ENCODE data around the gene ASXL1.
A peak's percentile ranks its signal among the peaks of the same experiment; 100 is the strongest.
"Not testable (repeated sequence)": the region's sequence is repeated elsewhere in the genome, so short reads cannot be mapped to it uniquely, and the experiment has no call there.

ASXL1 gene

DNA sequence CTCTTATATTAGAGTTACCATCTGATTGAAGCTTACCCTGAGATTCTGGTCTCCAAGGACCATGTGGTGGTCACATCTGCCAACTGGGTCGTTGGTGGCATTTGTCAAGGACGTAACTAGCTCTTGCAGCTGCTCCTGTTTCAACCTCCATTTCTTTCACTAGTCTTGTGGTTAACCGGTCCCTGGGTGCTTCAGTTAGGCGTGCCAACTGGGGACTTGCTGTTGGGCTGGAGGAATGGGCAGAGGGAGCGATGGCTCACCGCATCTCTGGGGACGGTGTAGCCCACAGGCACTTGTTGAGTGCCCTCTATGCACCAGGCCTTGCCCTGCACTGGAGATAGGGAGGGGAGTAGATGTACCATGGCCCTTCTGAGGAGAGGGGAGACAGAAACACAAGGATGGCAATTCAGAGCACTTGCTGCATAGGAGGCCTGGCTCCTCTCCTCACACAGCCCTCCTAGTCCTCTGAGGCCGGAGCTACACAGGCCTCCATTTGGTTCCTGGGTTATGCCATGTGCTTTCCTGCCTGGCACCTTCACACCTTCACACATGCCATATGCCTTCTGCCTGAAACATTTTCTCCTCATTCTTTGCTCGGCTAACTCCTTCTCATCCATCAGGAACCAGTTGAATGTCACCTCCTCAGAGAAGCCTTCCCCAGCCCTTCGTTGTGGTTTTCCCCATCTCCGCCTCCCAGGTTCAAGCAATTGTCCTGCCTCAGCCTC is 20.0 kb upstream of the ASXL1 start:
- DNase-seq = no peak

DNA sequence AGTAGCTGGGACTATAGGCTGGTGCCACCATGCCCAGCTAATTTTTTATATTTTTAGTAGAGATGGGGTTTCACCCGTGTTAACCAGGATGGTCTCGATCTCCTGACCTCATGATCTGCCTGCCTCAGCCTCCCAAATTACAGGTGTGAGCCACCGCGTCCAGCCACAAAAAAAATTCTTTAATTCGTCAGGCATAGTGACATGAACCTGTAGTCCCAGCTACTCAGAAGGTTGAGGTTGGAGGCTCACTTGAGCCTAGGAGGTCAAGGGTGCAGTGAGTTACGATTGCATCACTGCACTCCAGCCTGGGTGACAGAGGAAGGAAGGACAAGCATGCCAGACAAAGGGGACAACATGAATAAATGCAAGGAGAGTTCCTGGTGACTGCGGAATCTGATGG is 19.5 kb upstream of the ASXL1 start:
- DNase-seq = no peak

DNA sequence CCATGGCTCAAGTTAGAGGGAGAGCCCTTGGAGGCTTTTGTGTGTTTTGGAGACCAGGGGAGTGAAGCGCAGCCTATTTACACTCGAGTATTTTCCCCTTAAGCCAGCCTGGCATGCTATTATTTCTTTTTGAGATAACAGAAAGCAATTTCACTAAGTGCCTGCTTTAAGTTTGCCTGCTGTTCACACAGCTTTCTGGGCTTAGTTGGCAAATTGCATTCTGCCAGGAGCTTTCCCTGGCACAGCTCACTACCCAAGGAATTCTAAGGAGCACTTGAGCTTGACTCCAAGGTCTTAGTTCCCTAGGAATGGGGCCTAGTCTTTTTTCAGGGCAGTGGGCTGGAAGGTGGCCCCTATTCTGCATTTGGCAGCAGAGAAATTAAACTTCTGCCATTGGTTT is 19.0 kb upstream of the ASXL1 start:
- no peak for DNase-seq

DNA sequence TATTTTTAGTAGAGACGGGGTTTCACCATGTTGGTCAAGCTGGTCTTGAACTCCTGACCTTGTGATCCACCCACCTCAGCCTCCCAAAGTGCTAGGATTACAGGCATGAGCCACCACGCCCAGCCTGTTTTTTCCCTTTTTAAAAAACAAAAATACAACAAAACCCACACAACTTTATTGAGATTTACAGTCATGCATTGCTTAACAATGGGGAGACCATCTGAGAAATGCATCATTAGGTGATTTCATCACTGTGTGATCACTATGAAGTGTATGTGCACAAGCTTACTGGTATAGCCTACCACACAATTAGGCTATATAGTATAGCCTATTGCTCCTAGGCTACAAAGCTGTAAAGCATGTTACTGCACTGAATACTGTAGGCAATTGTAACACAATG is 17.1 kb upstream of the ASXL1 start:
- DNase-seq = not testable (repeated sequence)

DNA sequence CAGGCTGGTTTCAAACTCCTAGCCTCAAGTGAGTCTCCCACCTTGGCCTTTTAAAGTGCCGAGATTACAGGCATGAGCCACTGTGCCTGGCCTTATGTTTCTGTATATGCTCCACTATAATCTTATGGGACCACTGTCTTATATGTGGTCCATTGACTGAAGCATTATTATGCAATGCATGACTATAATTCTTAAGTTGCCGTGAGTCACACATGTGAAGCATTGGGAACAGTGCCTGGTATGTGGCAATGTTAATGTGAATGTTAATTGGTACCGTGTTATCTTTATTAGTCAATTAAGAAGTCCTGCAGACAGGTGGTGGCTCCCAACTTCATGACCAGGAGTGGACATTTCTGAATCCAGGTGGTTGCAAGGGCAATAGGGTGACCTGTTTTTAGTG is 14.7 kb upstream of the ASXL1 start:
- DNase-seq = no peak

DNA sequence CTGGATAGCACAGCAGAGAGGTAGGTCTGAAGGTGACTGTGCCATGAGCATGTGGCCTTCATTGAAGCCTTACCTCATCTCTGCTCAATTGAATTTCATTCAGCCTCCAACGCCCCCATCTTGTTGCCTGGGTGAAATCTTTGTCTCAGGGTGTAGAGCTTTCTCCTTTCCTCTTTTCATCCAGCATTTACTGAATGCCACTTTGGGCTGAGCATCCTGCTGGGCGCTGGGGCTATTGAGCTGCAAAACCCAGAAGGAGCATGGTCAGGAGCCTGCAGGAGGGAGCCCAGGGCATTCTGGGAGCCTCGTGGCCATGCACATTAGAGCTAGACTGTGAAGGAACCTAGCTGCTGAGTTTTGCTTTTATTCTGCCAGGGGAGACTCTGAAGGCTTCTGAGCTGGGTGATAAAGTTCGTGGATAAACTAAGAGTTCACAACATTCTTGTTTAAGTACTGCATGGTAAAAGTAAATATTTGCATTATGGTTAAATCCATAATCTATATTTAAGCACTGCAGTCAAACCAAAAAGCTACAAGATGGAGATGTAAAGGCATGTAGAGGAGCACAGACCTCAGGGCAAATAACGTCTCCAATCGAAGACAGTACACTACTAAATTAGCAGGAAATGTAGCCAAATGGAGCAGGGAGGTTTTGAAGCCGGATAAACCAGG is 13.2 kb upstream of the ASXL1 start:
- DNase-seq = no peak

DNA sequence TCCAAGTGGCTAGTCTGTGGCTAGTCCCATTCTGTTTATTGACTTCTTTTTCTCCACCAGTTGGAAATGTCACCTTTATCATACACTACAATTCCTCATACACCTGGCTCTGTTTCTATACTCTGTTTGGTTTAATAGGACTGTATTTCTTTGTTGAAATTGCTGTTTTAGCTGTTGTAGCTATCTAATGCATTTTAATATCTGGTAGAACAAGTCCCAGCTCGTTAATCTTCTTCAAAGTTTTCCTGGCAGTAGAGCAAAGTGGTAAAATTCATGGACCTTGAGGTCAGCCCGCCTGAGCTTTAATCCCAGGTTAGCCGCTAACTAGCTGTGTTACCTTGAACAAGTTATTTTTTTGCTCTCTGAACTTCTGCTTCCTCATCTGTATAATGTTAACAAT is 9.9 kb upstream of the ASXL1 start:
- no peak for DNase-seq

DNA sequence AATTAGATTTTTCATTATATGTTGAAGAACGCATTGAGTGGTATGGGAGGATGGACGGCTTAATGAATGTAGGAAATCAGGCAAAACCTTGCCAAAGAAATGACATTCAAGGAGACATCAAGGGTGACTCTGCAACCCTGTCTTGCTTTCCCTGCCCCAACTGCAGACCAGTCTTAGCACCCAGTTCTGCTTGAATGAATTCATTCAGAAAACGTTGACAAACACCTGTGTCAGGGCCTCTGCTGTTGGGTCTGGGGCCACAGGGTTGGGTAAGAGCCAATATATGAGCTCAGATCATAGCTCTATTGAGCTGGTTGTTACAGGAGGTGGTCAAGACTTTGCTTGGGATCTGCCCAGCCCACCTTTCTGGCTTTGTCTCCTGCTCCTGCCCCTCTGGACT is 7.7 kb upstream of the ASXL1 start:
- DNase-seq = no peak

DNA sequence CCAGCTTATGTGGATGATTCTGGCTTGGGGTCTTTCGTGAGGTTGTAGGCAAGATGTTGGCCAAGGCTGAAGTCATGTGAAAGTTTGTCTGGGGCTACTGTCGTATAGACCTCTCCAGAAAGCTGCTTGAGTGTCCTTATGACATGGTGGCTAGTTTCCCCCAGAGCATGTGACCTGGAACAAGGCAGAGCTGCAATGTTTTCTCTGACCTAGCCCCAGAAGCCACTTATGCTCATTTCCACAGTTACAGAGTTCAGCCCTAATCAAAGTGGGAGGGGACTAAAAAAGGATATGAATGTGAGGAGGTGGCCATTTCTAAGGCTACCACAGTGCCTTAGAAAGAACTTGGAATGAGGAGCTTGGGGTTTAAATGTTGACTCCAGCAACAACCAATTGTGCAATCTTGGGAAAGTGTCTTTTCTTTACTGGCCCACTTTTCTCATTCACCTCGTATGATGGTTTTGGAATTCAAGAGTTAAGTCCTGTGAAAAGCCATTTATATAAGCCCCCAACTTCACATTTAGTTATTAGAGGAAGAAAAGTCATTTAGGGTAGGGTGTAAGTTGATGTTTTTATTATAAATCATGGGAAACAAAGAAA is 5.9 kb upstream of the ASXL1 start:
- no peak for DNase-seq

DNA sequence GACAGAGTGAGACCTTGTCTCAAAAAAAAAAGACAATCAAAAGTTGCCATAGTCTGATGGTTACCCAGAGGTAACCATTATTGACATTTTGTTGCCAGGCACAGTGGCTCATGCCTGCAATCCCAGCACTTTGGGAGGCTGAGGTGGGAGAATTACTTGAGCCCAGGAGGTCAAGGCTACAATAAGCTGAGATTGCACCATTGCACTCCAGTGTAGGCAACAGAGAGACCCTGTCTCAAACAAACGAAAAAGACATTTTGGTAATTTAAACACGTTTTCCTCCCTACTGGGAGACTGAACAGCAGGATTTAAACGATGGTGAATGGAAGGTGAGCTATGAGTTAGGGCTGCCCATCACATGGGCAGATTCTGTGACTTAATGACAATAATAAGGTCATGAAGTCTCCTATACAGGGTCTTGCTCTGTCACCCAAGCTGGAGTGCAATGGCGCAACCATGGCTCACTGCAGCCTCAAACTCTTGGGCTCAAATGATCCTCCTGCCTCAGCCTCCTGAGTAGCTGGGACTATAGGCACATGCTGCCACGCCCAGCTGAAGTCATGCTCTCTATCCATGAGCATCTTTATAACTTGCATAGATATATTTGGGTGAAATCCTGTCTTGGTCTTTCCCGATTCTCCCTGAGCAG is 4.2 kb upstream of the ASXL1 start:
- no peak for DNase-seq

DNA sequence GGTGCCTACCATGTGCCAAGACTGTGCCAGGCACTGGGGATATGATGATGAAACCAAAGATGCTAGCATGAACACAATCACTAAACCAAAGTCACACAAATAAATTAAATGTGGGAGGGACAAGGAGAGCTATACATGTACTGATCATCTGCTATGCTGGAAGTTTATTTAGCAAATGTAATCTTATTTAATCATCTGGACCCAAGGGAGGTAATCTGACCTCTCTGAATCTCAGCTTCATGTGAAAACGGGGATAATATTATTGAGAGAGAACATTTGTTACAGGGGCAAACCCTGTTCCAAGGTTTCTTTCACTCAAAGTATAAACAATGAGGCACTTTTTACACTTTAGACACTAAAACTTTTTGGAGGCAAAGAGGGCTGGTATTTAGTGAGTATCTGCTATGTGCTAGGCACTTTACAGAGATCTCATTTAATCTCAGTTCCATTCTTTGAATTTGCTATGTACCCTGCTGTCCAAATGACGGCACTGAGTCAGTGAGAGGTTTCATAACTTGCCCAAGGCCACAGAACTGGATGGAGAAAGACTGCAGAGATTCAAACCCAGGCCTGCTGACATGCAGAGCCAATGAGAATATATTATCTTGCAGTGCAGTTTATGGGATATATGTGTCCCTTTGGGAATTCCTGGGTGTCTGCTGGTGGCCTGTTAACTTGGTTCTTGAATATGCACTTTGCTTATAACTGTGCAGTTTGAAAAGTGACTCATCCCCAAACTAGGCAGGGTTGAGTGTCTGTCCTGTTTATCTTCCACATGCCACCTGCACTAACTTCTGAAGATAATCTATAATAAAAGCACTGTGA is 3.3 kb upstream of the ASXL1 start:
- DNase-seq = no peak

DNA sequence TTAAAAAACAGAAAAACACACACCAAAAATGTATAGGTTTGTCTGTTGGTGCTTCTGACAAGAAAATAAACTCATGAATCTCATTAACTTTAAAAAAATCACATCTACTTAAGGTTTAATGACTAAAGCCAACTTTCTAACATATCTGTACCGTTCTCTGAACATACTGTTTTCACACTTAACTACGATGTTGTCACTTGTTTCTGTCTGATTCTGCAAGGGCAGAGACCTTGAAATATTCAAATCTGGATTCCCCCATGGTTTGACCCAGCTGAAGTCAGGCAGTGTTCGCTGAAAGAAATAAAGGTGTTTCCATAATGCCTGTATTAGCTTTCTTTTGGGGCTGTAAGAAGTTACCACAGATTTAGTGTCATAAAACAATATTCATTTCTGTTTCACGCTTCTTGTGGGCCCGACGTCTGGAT is 2.7 kb upstream of the ASXL1 start:
- no peak for DNase-seq

DNA sequence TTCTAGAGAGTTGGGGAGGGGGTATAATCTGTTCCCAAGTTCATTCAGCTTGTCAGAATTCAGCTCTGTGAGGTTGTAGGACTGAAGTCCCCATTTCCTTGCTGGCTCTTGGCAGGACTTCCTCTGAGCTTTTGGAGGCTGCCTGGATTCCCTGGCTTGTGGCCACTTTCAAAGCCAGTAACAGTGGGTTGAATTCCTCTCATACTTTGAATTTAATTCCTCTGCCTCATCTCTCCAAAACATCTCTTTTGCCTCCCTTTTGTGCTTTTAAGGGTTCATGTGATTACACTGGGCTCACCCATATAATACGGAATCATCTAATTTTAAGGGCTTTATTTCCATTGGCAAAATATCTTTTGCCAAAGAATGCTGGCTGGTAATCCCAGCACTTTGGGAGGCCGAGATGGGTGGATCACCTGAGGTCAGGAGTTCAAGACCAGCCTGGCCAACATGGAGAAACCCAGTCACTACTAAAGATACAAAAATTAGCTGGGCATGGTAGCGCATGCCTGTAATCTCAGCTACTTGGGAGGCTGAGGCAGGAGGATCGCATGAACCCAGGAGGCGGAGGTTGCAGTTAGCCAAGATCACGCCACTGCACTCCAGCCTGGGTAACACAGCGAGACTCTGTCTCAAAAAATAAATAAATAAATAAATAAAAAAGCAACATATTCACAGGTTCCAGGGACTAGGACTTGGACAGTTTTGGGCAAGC is 2.1 kb upstream of the ASXL1 start:
- DNase-seq = not testable (repeated sequence)

DNA sequence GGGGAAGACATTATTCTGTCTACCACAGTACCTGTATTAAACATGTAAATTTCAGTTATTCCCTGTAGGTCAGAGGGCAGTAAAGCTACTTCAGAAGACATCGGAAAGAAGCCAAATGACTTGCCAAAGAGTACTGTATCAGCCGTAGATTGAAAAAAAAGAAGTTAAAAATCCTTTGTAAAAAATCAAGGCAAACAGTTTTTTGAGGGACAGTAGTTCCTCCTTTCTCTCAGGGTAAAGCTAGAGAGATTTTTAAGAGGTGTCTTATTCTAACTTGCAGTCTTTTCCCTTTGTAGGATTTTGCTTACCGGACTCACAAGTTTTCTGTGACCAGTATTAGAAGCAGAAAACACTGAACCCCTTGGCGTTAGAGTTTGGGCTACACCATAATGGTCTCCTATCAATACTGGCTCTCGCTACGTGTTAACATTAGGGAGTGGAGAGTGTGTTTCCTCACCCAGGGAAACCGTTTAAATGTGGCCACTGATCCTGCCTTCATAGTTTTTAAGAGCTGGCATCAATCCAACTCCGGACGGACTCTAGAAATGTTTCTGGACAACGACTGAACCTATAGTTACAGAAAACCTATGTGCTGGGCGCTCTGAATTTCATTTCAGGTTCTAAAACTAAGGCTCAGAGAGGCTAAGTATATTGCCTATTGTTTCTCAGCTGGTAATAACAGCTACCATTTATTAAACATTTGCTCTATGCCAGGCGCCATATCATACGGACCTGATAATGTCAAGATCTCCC is 1.3 kb upstream of the ASXL1 start:
- DNase-seq = peak; percentile 26

DNA sequence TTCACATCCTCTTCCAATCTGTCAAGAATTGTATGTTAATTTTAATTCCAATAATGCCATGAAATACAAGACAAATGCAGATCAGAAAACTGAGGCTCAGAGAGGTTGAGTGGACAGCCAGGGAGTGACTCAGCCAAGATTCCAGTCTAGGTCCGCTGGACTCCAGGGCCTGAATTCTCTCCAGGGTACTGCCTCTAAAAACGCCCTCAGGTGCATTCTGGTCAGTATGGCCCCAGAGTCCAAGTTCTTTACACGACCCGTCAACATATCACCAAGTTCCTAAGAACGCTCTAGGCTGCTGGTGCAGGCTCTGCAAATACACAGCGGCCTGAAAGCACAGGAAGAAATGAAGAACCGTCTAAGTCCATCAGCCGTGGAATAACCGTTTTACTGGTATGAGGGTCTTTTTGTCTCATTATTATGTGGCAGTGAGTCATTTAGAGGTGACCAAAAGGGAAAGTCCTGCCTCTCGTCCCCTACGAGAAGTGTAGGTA is 709 bp upstream of the ASXL1 start:
- no peak for DNase-seq

DNA sequence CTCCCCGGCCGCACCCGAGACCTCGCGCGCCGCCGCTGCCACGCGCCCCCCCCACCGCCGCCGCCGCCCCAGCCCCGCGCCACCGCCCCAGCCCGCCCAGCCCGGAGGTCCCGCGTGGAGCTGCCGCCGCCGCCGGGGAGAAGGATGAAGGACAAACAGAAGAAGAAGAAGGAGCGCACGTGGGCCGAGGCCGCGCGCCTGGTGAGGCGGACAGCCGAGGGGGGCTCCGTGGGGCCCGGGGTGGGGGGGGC is 426 bp downstream of the ASXL1 start:
- DNase-seq = no peak

DNA sequence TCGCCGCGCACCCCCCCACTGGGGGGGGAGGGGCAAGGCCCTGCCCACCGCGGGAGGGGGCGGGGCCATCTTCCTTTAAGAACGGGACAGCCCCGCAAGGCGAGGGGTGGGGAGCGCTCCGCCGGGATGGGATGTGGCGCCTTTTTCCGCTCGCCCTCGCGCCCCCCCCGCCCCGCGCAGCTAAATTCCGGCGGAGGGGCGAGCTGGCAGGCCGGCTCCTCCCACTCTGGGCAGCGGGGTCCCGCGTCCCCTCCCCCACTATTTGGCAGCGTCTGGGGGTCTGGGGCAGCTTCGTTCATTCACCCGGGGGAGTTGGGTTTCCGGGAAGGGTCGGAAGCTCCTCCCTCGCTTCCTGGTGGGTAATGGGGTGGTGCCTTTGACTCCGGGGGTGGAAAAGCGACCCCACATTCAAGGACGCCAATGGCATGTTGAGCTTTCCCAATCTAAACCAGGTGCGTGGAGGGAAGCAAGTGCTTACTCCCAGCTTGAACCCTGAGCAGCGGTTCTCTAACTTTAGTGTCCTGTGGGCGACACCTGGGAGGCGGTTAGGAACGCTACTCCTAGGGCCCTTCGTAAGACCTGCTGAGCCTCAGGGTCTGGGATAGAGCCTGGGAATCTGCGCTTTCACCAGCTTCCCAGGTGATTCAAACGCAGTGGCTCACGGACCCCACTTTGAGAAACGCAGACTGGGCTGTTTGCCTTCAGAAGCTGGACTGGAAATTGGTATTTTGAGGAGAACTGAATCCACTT is 927 bp downstream of the ASXL1 start:
- DNase-seq = peak; percentile 87

DNA sequence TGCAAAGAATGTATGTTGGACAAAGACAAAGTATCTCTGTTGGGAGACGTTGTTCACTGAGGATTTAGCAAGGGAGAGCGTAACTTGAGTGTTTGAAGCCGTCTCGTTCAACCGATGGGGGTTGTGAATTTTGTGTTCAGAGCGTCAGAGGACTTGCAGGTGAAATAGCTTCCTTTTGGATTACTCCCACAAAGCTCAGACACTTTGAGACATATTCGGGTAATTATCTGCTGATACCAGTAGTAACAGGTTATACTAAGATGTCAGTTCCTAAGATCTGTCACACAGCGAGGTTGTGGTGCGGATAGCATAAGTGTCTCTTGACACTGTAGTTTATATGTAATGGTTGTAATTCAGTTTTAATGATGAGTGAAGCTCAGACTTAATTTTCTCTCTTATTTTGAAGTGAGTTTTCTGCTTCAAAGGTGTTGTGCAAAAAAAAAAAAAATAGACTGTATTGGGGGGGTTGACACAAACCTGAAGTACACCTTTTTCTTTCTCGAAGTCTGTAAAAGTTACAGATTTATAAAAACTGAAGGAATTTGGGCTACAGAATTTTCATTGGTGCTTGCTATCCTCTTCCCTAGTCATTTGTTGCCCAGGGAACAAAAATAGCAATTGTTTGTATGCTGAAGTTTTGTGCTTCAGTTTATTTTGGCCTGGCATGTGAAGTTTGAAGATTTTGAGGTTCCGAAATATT is 1.7 kb downstream of the ASXL1 start:
- DNase-seq = no peak

DNA sequence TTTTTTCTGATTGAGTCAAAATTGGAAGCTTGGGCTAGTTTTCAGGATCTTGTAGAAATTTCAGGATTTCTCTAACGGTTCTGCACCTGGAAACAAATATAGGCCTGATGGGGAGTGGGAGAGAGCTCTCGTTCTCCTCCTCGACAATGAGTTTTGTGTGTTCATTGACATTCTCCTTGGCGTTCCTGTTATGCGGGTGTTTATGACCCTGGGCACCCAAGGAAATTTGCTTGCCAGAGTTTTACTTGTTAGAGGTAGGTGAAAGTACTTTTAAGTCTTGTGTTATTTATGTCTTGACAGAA is 2.2 kb downstream of the ASXL1 start:
- no peak for DNase-seq

DNA sequence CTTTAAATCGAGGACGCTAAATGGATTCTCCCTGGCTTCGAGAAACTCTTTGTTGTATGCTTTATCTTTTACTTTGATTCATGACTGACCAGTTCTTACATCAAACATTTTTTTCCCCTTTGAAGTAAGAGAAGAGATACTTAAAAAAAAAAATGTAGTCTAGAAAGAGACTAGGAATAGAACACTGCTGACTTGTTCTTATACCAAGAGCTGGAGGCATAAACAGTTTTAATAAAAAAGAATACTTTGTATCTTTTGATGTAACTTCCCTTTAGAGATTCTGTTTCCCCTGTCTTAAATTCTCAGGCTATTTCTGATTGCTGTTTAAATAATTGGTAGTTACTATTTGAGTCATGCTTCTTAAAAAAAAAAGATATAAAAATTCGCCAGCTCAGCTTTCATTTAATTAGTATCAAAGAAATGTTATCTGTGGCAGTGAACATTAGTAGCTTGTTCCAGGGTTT is 4.8 kb downstream of the ASXL1 start:
- DNase-seq = no peak

All from right hindlimb (tissue), 1 donor.